HepG2 (cell line): ENCODE results near the gene METAP2.

Experiments
- MED13 ChIP-seq: sonication (generic); formaldehyde crosslinking; IDR thresholded peaks from 2 replicates; pipeline ENCODE4 v1.5.0; 2020; ENCODE audit warnings: missing genetic modification reagents
- NR1H2 ChIP-seq: sonication (generic); formaldehyde crosslinking; IDR thresholded peaks from 2 replicates; pipeline ENCODE4 v1.8.1; 2022; ENCODE audit warnings: low read depth, missing genetic modification reagents, borderline replicate concordance
- TAF1 ChIP-seq: sonication (generic); formaldehyde crosslinking; IDR thresholded peaks from 2 replicates; pipeline ENCODE4 v1.4.0; 2020; ENCODE audit warnings: missing genetic modification reagents
- TF ChIP-seq, protein P1 (sequence below): sonication (generic); formaldehyde crosslinking; IDR thresholded peaks from 2 replicates; pipeline ENCODE4 v1.5.0; 2020; ENCODE audit warnings: mild to moderate bottlenecking, missing genetic modification reagents

DNA sequence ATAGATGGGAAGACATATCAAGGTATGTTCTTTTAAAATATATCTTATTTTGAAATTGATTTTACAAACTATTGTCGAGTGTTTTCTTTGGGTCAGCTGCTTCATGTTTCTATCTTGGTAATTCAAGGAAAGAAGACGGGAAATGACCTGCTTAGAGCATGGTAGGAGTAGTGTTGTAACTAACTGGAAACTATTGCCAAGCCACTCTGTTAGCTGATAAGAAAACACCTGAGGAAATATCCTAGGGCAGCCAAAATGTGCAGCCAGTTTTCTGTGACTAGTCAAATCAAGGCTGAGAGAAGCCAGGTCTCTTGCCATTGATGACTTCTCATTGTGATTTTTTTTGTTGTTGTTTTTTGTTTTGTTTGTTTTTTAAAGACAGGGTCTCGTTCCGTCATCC is 30.2 kb downstream of the METAP2 start:
- TF ChIP-seq NR1H2 (CRISPR knock-in tag): no peak
- TF ChIP-seq TAF1: no peak
- TF ChIP-seq, protein P1, sequence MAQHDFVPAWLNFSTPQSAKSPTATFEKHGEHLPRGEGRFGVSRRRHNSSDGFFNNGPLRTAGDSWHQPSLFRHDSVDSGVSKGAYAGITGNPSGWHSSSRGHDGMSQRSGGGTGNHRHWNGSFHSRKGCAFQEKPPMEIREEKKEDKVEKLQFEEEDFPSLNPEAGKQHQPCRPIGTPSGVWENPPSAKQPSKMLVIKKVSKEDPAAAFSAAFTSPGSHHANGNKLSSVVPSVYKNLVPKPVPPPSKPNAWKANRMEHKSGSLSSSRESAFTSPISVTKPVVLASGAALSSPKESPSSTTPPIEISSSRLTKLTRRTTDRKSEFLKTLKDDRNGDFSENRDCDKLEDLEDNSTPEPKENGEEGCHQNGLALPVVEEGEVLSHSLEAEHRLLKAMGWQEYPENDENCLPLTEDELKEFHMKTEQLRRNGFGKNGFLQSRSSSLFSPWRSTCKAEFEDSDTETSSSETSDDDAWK (CRISPR knock-in tag): no peak
- no peak for TF ChIP-seq MED13 (CRISPR knock-in tag)
